Sigmoid colon (tissue), 4 donors: ENCODE results near the gene SRCIN1.
"Not testable (repeated sequence)": the region's sequence is repeated elsewhere in the genome, so short reads cannot be mapped to it uniquely, and the experiment has no call there.

Source experiments
- EP300 ChIP-seq, 4 donors: sonication (generic); formaldehyde crosslinking; IDR thresholded peaks; one replicate each; pipeline ENCODE4 v1.6.1; 2017; ENCODE audit warnings: antibody characterized with exemption in 4 of 4
- POLR2A ChIP-seq, 2 donors: fragments of 450-650 bp; IDR thresholded peaks; one replicate each; pipeline ENCODE4 v1.6.1; 2016; ENCODE audit warnings: antibody characterized with exemption in 2 of 2, mild to moderate bottlenecking in 2 of 2, moderate library complexity in 2 of 2
- TF ChIP-seq, protein P1 (sequence below), 4 experiments: fragments of 450-650 bp in 3 of 4; fragments of 200-600 bp in 1 of 4; IDR thresholded peaks; one replicate each; pipeline ENCODE4 v1.5.1; 2016 to 2019; ENCODE audit warnings: antibody characterized with exemption in 4 of 4, mild to moderate bottlenecking in 3 of 4, moderate library complexity in 2 of 4

DNA sequence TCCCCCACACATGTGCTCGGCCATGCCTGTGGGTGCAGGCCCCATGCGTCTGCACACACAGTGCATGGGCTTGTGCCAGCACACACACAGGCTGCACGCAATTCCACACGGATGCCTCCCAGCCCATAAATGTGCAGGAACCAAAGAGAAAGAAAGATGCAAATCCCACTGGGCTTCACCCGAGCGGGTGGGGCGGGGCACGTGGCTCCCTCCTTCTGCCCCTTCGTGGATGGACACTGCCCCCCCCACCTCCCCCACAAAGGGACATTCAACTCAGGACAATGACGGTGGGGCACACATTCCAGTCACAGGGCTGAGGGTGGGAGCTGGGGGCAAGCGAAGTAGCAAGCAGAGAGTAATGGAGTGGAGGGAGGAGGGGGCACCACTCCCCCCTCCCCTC, 74.9 kb downstream of the SRCIN1 start:
- TF ChIP-seq, protein P1, sequence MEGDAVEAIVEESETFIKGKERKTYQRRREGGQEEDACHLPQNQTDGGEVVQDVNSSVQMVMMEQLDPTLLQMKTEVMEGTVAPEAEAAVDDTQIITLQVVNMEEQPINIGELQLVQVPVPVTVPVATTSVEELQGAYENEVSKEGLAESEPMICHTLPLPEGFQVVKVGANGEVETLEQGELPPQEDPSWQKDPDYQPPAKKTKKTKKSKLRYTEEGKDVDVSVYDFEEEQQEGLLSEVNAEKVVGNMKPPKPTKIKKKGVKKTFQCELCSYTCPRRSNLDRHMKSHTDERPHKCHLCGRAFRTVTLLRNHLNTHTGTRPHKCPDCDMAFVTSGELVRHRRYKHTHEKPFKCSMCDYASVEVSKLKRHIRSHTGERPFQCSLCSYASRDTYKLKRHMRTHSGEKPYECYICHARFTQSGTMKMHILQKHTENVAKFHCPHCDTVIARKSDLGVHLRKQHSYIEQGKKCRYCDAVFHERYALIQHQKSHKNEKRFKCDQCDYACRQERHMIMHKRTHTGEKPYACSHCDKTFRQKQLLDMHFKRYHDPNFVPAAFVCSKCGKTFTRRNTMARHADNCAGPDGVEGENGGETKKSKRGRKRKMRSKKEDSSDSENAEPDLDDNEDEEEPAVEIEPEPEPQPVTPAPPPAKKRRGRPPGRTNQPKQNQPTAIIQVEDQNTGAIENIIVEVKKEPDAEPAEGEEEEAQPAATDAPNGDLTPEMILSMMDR (IDR thresholded peaks at IDR 0.05), result not testable (repeated sequence)
- not testable (repeated sequence) for TF ChIP-seq POLR2A, EP300 (IDR thresholded peaks at IDR 0.05)
